Dendritic cell treated with granulocyte-macrophage colony-stimulating factor and Interleukin-4, amounts not matched to agents 40 ng/mL and 50 ng/mL, for 4 days (primary cell): ENCODE measurements around the gene CYB5R3.
"Not testable (repeated sequence)": the region's sequence is repeated elsewhere in the genome, so short reads cannot be mapped to it uniquely, and the experiment has no call there.

Experiments used
- H3K27ac Mint-ChIP-seq: one replicate; pipeline ENCODE4 v1.8.0; 2022; ENCODE audit warnings: mild to moderate bottlenecking, mixed read lengths
- H3K27me3 Mint-ChIP-seq: one replicate; pipeline ENCODE4 v1.8.0; 2022; ENCODE audit warnings: mild to moderate bottlenecking, mixed read lengths
- H3K36me3 Mint-ChIP-seq: one replicate; pipeline ENCODE4 v1.8.0; 2022; ENCODE audit warnings: low read depth, mixed read lengths
- H3K4me1 Mint-ChIP-seq: one replicate; pipeline ENCODE4 v1.8.0; 2022; ENCODE audit warnings: low read depth, mixed read lengths
- H3K4me3 Mint-ChIP-seq: one replicate; pipeline ENCODE4 v1.8.0; 2022; ENCODE audit warnings: mild to moderate bottlenecking, moderate library complexity, mixed read lengths
- H3K9me3 Mint-ChIP-seq: one replicate; pipeline ENCODE4 v1.8.0; 2022; ENCODE audit warnings: mixed read lengths
- intact Hi-C: fragments of 100-400 bp; cut with micrococcal nuclease; formaldehyde crosslinking; loops from one replicate; pipeline ENCODE4 v1.15.0; 2022

The CYB5R3 gene

GRCh38 chr22:42684462-42685195, 35.4 kb upstream of the CYB5R3 start:
- Mint-ChIP-seq H3K4me3 (no peak overlapping the region), H3K27me3 (peaks cover 11% of the 10 kb centered on the region), H3K36me3 (no peaks in the 10 kb centered on the region), H3K9me3 (no peaks in the 10 kb centered on the region), H3K4me1 (peaks cover 32% of the 10 kb centered on the region), H3K27ac (no peak overlapping the region)
- intact Hi-C loops = no loop called here

GRCh38 chr22:42683578-42684283, 34.5 kb upstream of the CYB5R3 start:
- Mint-ChIP-seq H3K36me3 (no peaks in the 10 kb centered on the region), H3K4me3 (no peak overlapping the region), H3K27ac (no peak overlapping the region), H3K9me3 (peaks cover 6% of the 10 kb centered on the region), H3K4me1 (peaks cover 32% of the 10 kb centered on the region), H3K27me3 (peaks cover 11% of the 10 kb centered on the region)
- intact Hi-C loops = no loop called here

DNA sequence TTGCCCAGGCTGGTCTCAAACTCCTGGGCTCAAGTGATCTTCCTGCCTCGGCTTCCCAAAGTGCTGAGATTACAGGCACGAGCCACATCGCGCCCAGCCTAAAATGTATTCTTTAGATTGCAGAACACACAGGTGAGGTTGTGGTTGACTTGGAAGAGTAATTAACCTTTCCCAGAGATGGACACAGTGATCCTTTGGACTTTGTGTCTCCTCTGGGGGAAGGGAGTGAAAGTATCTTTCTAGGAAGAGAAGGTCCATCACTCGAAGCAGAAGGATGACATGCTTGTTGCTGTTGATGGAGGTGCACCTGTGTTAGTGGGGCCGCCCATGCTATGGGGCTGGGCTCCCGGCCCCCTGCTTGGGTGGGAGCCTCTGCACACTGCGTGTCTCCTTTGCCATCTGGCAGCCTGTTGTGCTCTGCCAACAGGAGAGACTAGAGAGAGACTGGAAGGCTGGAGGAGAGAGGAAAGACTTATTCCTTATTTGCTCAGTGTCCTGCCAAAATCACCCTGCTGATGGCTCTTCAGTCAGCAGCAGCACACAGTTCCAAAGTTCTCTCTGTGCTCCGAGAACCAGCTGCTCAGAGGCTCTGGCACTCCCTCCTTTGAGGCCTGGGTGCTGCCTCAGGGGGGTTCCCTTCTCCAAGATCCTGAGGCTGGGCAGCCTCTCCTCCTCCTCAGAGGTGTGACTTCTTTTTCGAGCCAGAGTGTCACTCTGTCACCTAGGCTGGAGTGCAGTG, 33.1 kb upstream of the CYB5R3 start:
- no peak overlapping the region for H3K27ac Mint-ChIP-seq
- peaks cover 38% of the 10 kb centered on the region for H3K4me1 Mint-ChIP-seq
- H3K27me3 Mint-ChIP-seq = peaks cover 9% of the 10 kb centered on the region
- intact Hi-C loops = no loop called here
- no peaks in the 10 kb centered on the region for H3K36me3 Mint-ChIP-seq
- H3K9me3 Mint-ChIP-seq = peaks cover 10% of the 10 kb centered on the region
- no peak overlapping the region for H3K4me3 Mint-ChIP-seq

DNA sequence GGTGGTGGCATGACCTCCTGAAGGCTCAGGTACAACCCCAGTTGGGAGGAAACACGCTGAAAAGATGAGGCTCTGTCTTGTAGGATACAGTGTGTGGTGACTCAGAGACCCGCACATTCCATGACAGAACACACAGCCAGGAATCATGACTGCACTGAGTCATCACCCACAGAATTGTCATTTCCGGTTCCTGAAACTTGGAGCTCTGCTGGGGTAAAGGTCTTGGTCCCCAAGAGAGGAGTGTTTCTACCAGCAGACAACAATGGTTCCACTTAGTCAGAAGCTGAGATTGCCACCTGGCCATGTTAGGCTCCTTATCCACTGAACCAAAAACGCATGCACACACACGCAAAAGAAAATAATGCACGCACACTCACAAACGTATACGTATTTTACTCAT, 31.5 kb upstream of the CYB5R3 start:
- peaks cover 10% of the 10 kb centered on the region for H3K9me3 Mint-ChIP-seq
- H3K4me1 Mint-ChIP-seq = peaks cover 39% of the 10 kb centered on the region
- peak overlapping the region; percentile 72 for H3K27ac Mint-ChIP-seq
- peaks cover 13% of the 10 kb centered on the region for H3K27me3 Mint-ChIP-seq
- H3K36me3 Mint-ChIP-seq = no peaks in the 10 kb centered on the region
- no peak overlapping the region for H3K4me3 Mint-ChIP-seq
- intact Hi-C loops = no loop called here

- intact Hi-C loops = no loop called here
- Mint-ChIP-seq H3K27ac (no peak overlapping the region), H3K36me3 (no peaks in the 10 kb centered on the region), H3K4me1 (peaks cover 39% of the 10 kb centered on the region), H3K27me3 (peaks cover 20% of the 10 kb centered on the region), H3K9me3 (peaks cover 10% of the 10 kb centered on the region), H3K4me3 (no peak overlapping the region)
Observed at GRCh38 chr22:42679691-42680090, 30.5 kb upstream of the CYB5R3 start.

DNA sequence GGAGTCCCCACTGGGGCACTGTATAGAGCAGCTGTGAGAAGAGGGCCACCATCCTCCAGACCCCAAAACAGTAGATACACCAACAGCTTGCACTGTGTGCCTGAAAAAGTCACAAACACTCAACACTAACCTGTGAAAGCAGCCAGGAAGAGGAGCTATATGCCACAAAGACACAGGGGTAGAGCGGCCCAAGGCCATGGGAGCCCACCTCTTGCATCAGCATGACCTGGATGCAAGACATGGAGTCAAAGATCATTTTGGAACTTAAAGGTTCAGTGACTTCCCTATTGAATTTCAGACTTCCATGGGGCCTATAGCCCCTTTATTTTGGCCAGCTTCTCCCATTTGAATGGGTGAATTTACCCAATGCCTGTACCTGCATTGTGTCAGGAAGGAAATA, 29.7 kb upstream of the CYB5R3 start:
- H3K4me3 Mint-ChIP-seq = no peak overlapping the region
- no peaks in the 10 kb centered on the region for H3K36me3 Mint-ChIP-seq
- peaks cover 20% of the 10 kb centered on the region for H3K27me3 Mint-ChIP-seq
- H3K27ac Mint-ChIP-seq = no peak overlapping the region
- peaks cover 43% of the 10 kb centered on the region for H3K4me1 Mint-ChIP-seq
- intact Hi-C loops = no loop called here
- H3K9me3 Mint-ChIP-seq = peaks cover 10% of the 10 kb centered on the region

- H3K36me3 Mint-ChIP-seq, intact Hi-C loops, H3K9me3 Mint-ChIP-seq, H3K4me3 Mint-ChIP-seq: not testable (repeated sequence)
- H3K4me1 Mint-ChIP-seq = peaks cover 44% of the 10 kb centered on the region
- peaks cover 17% of the 10 kb centered on the region for H3K27me3 Mint-ChIP-seq
- H3K27ac Mint-ChIP-seq = peak overlapping the region; percentile 10
Observed at GRCh38 chr22:42677936-42678335, 28.7 kb upstream of the CYB5R3 start.

DNA sequence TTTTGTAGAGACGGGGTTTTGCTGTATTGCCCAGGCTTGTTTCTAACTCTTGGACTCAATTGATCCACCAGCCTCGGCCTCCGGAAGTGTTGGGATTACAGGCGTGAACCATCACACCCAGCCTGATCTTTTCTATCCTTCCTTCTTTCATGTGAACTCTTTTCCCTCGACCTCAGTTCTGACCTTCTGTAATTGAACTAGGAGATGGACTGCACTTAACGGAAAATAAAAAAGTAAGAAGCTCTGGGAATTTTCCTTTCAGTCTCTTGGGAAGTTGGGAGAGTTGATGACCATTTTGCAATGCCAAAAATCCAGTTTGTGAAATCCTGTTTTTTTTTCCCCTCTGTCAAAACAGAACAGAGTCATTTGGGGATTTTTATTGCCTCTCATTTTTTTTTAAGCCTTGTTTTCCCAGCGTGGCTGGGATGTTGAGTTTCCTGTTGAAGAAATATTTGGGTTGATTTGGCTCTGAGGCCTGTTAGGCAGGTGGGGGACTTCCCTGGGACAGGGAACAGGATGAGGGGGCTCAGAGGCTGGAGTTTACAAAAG, 26.9 kb upstream of the CYB5R3 start:
- Mint-ChIP-seq H3K9me3 (peaks cover 10% of the 10 kb centered on the region), H3K4me1 (peaks cover 51% of the 10 kb centered on the region)
- intact Hi-C loops = no loop called here

DNA sequence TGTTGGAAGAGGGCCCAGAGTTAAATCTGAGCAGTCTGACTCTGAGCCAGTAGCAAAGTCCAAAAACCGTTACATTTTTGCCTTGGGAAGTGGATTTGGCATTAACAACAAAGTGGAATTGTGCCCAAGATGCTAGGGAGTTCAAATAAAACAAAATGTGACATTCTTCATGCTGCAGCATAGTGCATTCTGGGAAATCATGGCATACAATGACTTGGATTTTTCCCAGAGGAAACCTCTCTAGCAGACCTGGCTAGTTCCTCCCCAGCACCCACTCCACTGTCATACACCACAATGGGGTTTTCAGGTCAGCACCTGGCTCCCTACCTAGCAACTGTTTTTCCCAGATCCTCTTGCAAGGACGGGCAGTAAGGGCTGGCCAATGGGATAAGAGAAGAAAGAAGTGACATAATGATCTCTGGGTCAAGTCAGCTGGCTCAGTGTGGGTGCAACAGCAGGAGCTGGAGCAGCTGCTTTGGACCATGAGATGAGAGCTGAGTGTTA, 24.8 kb upstream of the CYB5R3 start:
- no peak overlapping the region for H3K27ac Mint-ChIP-seq
- peaks cover 43% of the 10 kb centered on the region for H3K4me1 Mint-ChIP-seq
- H3K36me3 Mint-ChIP-seq = no peaks in the 10 kb centered on the region
- no peak overlapping the region for H3K4me3 Mint-ChIP-seq
- peaks cover 6% of the 10 kb centered on the region for H3K9me3 Mint-ChIP-seq
- H3K27me3 Mint-ChIP-seq = peaks cover 17% of the 10 kb centered on the region
- intact Hi-C loops = no loop called here

More for the DNA sequence above, 26.9 kb upstream of the CYB5R3 start:
- no peak overlapping the region for H3K4me3 Mint-ChIP-seq
- peaks cover 16% of the 10 kb centered on the region for H3K27me3 Mint-ChIP-seq
- no peaks in the 10 kb centered on the region for H3K36me3 Mint-ChIP-seq
- peak overlapping the region; percentile 60 for H3K27ac Mint-ChIP-seq

DNA sequence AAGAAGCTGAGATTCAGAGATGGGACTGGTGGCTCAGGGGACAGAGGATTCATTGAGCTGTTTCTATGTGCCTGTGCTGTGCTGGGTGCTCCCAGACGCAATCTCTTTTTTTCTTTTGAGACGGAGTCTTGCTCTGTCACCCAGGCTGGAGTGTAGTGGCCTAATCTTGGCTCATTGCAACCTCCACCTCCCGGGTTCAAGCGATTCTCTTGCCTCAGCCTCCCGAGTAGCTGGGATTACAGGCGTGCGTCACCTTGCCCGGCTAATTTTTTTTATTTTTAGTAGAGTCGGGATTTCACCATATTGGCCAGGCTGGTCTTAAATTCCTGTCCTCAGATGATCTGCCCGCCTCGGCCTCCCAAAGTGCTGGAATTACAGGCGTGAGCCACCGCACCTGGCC, 23.9 kb upstream of the CYB5R3 start:
- peaks cover 42% of the 10 kb centered on the region for H3K4me1 Mint-ChIP-seq
- H3K4me3 Mint-ChIP-seq, intact Hi-C loops: not testable (repeated sequence)

DNA sequence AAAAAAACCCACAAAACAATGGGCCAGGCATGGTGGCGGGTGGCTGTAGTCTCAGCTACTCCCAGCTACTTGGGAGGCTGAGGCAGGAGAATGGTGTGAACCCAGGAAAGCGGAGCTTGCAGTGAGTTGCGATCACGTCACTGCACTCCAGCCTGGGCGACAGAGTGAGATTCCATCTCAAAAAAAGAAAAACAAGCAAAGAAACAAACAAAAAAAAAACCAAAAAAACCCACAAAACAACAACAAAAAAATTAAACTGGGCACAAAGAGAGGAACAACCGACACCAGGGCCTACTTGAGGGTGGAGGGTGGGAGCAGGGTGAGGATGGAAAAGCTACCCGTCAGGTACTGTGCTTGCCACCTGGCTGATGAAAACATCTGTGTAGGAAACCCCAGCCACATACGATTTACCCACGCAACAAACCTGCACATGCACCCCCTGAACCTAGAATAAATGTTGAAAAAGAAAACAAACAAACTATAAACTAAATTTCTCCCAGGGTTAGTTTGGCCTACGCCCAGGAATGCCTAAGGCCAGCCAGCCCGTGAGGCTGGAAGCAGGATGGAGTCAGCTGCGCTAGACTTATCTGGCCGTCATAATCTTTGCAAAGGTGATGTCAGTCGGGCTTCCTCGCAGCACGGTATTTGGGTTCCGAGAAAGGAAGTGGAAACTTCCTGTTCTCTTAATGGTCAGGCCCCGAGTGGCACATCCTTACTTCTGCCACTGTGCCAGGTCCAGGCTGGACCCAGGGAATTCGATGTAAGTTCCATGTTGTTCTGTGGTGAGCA, 21.9 kb upstream of the CYB5R3 start:
- no peak overlapping the region for H3K4me3 Mint-ChIP-seq
- no peaks in the 10 kb centered on the region for H3K36me3 Mint-ChIP-seq
- intact Hi-C loops = no loop called here
- H3K27me3 Mint-ChIP-seq = peaks cover 17% of the 10 kb centered on the region
- H3K4me1 Mint-ChIP-seq = peaks cover 40% of the 10 kb centered on the region
- no peak overlapping the region for H3K27ac Mint-ChIP-seq
- no peaks in the 10 kb centered on the region for H3K9me3 Mint-ChIP-seq

More for the DNA sequence above, 23.9 kb upstream of the CYB5R3 start:
- H3K9me3 Mint-ChIP-seq, H3K27ac Mint-ChIP-seq, H3K36me3 Mint-ChIP-seq: not testable (repeated sequence)
- H3K27me3 Mint-ChIP-seq = peaks cover 17% of the 10 kb centered on the region

DNA sequence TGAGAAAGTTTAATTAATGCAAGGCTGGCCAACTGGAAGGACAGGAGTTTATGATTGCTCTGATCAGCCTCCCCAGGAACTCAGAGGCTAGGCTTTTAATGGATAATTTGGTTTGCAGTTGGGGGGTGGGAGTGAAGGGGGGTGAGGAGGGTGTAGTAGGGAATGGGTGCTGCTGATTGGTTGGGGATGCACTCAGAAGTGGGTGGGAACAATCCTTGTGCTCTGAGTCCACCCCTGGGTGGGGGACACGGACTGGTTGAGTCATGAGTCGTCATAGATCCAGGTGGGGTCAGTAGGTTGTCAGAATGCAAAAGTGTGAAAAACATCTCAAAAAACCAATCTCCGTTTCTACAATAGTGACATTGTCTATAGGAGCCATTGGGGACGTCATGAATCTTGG, 20.9 kb upstream of the CYB5R3 start:
- H3K27ac Mint-ChIP-seq = no peak overlapping the region
- intact Hi-C loops = no loop called here
- peaks cover 13% of the 10 kb centered on the region for H3K27me3 Mint-ChIP-seq
- H3K4me1 Mint-ChIP-seq = peaks cover 40% of the 10 kb centered on the region
- no peaks in the 10 kb centered on the region for H3K36me3 Mint-ChIP-seq
- H3K4me3 Mint-ChIP-seq = no peak overlapping the region
- H3K9me3 Mint-ChIP-seq = no peaks in the 10 kb centered on the region

- H3K9me3 Mint-ChIP-seq, H3K36me3 Mint-ChIP-seq, H3K4me3 Mint-ChIP-seq, intact Hi-C loops: not testable (repeated sequence)
- H3K27ac Mint-ChIP-seq = peak overlapping the region; percentile 41
- peaks cover 35% of the 10 kb centered on the region for H3K27me3 Mint-ChIP-seq
- peaks cover 27% of the 10 kb centered on the region for H3K4me1 Mint-ChIP-seq
Observed at GRCh38 chr22:42666393-42666792, 17.2 kb upstream of the CYB5R3 start.
